HG02852 (cell line): Measurements from ENCODE around the gene DAAM1.

ENCODE experiments used
- ATAC-seq: cut with Tn5 transposase; IDR thresholded peaks from one replicate; pipeline ENCODE4 v1.9.1; 2021; ENCODE audit warnings: mild to moderate bottlenecking, moderate library complexity; ENCODE audit not compliant: unreplicated experiment

The DAAM1 gene

GRCh38 chr14:59406454-59407245 lies 218.2 kb downstream of the DAAM1 start:
- ATAC-seq: no peak

GRCh38 chr14:59407246-59408010 lies 219.0 kb downstream of the DAAM1 start:
- no peak for ATAC-seq

GRCh38 chr14:59415836-59416602 lies 227.6 kb downstream of the DAAM1 start:
- ATAC-seq: no peak

GRCh38 chr14:59417311-59417710 lies 228.8 kb downstream of the DAAM1 start:
- ATAC-seq: no peak

- no peak for ATAC-seq
Observed at GRCh38 chr14:59419303-59419702, 230.8 kb downstream of the DAAM1 start.
